Hematopoietic multipotent progenitor cell treated with erythropoietin and hydrocortisone succinate and interleukin-3 and kit ligand, for 6 days (in vitro differentiated cells): ENCODE results near the gene SCN3A.

Experiments used
- DNase-seq: peaks from one replicate; pipeline ENCODE4 v3.0.0-alpha.2; 2015

The SCN3A gene

GRCh38 chr2:165185633-165186032, 18.2 kb downstream of the SCN3A start:
- no peak for DNase-seq

GRCh38 chr2:165182029-165182428, 21.8 kb downstream of the SCN3A start:
- no peak for DNase-seq

- DNase-seq, result no peak
These were observed 27.1 kb downstream of the SCN3A start for GRCh38 chr2:165176780-165177179.

GRCh38 chr2:165173215-165173614, 30.6 kb downstream of the SCN3A start:
- DNase-seq, result no peak

- no peak for DNase-seq
These were observed 39.6 kb downstream of the SCN3A start for GRCh38 chr2:165164201-165164600.

GRCh38 chr2:165163761-165164160, 40.1 kb downstream of the SCN3A start:
- no peak for DNase-seq

- no peak for DNase-seq
These were observed 41.4 kb downstream of the SCN3A start for GRCh38 chr2:165162466-165162865.

GRCh38 chr2:165161510-165161909, 42.3 kb downstream of the SCN3A start:
- DNase-seq, result no peak

GRCh38 chr2:165157160-165157559, 46.7 kb downstream of the SCN3A start:
- no peak for DNase-seq

GRCh38 chr2:165155152-165155551, 48.7 kb downstream of the SCN3A start:
- DNase-seq, result no peak

GRCh38 chr2:165149439-165149838, 54.4 kb downstream of the SCN3A start:
- DNase-seq, result no peak

- peak; percentile 7 for DNase-seq
These were observed 56.4 kb downstream of the SCN3A start for GRCh38 chr2:165147186-165148045.

GRCh38 chr2:165144315-165144714, 59.5 kb downstream of the SCN3A start:
- peak; percentile 14 for DNase-seq

- peak; percentile 36 for DNase-seq
These were observed 62.1 kb downstream of the SCN3A start for GRCh38 chr2:165141601-165142354.

GRCh38 chr2:165126244-165126643, 77.6 kb downstream of the SCN3A start:
- no peak for DNase-seq

- no peak for DNase-seq
These were observed 81.3 kb downstream of the SCN3A start for GRCh38 chr2:165122521-165122920.

GRCh38 chr2:165120740-165121467, 82.9 kb downstream of the SCN3A start:
- DNase-seq, result no peak

GRCh38 chr2:165115258-165115657, 88.6 kb downstream of the SCN3A start:
- no peak for DNase-seq

- DNase-seq, result no peak
These were observed 89.4 kb downstream of the SCN3A start for GRCh38 chr2:165114346-165114939.

- DNase-seq, result no peak
These were observed 90.4 kb downstream of the SCN3A start for GRCh38 chr2:165113414-165113813.

- no peak for DNase-seq
These were observed 91.1 kb downstream of the SCN3A start for GRCh38 chr2:165112789-165113188.

- no peak for DNase-seq
These were observed 91.7 kb downstream of the SCN3A start for GRCh38 chr2:165112133-165112573.

- DNase-seq, result no peak
These were observed 93.5 kb downstream of the SCN3A start for GRCh38 chr2:165110394-165110793.
